GM19463 (cell line): ENCODE results near the gene ANKRD30BL.
"Not testable (repeated sequence)": the region's sequence is repeated elsewhere in the genome, so short reads cannot be mapped to it uniquely, and the experiment has no call there.

ENCODE experiments used
- ATAC-seq: cut with Tn5 transposase; IDR thresholded peaks from one replicate; pipeline ENCODE4 v1.9.1; 2021; ENCODE audit warnings: mild to moderate bottlenecking, moderate library complexity; ENCODE audit not compliant: unreplicated experiment

ANKRD30BL gene

GRCh38 chr2:132161161-132162124, at the start of gene ANKRD30BL:
TSS of gene ANKRD30BL (minus strand) at chr2:132161952. CDS start at chr2:132161705, 247 bp downstream.
- ATAC-seq: not testable (repeated sequence)

GRCh38 chr2:132202866-132203265, 41.1 kb upstream of the ANKRD30BL start:
- not testable (repeated sequence) for ATAC-seq

GRCh38 chr2:132192854-132193253, 31.1 kb upstream of the ANKRD30BL start:
- not testable (repeated sequence) for ATAC-seq

GRCh38 chr2:132167100-132167499, 5.3 kb upstream of the ANKRD30BL start:
- not testable (repeated sequence) for ATAC-seq

- not testable (repeated sequence) for ATAC-seq
Observed at GRCh38 chr2:132162125-132162660, 441 bp upstream of the ANKRD30BL start.

- not testable (repeated sequence) for ATAC-seq
Observed at GRCh38 chr2:132146774-132147173, 15.0 kb downstream of the ANKRD30BL start.
